GM21381 (cell line): ENCODE measurements around the gene LNX1.

ENCODE experiments used
- ATAC-seq: cut with Tn5 transposase; IDR thresholded peaks from one replicate; pipeline ENCODE4 v1.9.1; 2021; ENCODE audit warnings: mild to moderate bottlenecking, moderate library complexity; ENCODE audit not compliant: unreplicated experiment

LNX1 gene

DNA sequence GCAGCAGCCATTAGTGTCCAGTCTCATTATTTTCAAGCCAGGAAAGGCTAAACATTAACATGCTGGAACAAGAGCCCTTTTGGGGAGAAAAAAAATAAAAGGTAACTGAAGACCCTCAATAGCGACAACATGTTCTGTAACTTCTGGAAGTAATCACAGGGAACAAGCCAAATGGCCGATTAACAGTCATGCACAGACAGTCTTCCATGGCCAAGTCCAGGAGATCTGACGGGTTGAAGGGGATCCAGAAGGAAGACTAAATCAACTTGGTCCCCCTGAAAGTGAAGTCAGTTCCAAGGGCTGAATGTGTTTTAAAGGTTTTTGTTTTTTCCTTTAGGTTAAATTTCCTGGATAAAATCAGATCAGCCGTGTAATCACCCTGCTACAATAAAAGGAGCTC lies 52.5 kb downstream of the LNX1 start:
- no peak for ATAC-seq

DNA sequence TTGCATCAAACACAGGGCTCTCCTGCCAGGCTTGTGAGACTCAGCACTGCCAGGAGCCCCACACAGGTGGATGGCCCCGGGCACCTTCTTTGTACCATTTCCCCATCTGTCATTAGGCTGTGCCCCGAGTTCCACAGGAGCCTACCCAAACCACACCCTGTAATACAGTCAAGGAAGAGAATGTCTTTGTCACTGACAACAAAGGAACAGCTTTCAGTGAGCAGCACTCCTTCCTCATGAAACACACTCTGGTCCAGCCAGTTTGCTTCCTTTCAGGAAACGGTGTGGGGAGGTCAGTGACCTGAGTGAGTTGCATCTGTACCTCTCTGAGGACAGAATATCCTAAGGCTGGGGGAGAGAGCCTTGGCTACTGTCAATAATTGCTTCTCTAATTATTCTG lies 53.7 kb downstream of the LNX1 start:
- ATAC-seq = no peak

GRCh38 chr4:53536328-53536727 lies 55.0 kb downstream of the LNX1 start:
- ATAC-seq = no peak

- no peak for ATAC-seq
Observed at GRCh38 chr4:53535567-53535966, 55.7 kb downstream of the LNX1 start.

- ATAC-seq = no peak
Observed at GRCh38 chr4:53534684-53535083, 56.6 kb downstream of the LNX1 start.

GRCh38 chr4:53532521-53532920 lies 58.8 kb downstream of the LNX1 start:
- no peak for ATAC-seq

DNA sequence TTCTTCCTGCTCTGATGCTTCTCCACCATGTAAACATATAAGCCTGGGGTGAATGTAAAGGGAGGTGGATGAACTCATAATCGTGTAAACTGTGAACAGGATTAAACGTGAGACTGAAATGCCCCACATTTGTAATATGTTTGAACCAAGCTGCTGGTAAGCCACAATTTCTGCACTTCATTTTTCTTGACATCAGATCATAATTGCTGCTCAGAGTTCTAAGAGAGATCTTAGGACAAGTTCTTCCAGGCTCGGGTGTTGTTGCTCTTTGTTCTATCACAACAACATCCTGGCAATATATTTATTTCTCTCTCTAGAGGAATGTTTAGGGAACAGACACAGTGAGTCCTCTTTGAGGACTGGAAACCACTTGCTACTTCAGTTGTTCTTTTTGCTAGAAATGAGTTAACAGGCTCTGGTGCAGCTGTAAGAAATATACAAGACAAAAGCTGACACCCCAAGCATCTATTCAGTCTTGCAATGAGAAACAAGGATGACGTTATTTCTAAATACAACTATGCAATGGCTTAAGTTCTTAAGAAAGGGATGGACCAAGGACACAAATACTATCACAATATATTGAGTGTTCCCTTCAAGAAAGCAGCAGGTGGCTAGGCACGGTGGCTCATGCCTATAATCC lies 59.6 kb downstream of the LNX1 start:
- no peak for ATAC-seq

DNA sequence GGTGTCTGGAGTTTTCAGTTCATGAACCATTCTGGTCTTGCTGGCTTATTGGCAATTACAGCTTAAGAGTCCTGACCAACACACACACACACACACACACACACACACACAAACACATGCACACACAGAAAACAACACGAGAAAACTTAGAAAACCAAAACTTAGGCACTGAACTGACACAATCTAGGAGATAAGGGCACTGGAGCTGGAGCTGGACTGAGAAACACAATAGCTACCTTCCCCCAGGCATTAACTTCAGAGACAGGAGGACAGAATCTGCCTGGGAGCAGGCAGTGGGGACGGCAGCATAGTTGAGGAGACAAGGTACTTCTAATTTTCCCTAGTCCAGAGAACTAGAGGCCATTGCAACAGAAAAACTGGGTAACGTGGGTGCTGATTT lies 62.3 kb downstream of the LNX1 start:
- no peak for ATAC-seq

DNA sequence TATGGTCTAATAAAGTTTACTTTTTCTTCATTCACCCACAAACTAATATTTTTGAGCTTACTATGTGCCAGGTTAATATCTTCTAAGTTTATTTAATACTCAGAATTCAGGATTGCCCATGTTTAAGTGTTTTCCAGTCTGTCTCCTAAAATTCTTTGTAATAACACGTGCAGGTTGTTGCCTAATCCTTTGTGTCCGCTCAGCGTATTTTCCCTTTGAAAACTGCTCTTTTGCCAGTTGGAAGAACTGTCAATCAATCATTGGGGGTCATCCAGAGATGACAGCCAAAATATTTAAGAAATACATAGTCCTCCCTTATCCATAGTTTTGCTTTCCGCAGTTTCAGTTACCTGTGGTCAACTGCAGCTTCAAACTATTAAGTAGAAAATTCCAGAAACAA lies 63.4 kb downstream of the LNX1 start:
- ATAC-seq = no peak

GRCh38 chr4:53527326-53527725 lies 64.0 kb downstream of the LNX1 start:
- ATAC-seq = no peak

- ATAC-seq = no peak
Observed at GRCh38 chr4:53522334-53522733, 69.0 kb downstream of the LNX1 start.

DNA sequence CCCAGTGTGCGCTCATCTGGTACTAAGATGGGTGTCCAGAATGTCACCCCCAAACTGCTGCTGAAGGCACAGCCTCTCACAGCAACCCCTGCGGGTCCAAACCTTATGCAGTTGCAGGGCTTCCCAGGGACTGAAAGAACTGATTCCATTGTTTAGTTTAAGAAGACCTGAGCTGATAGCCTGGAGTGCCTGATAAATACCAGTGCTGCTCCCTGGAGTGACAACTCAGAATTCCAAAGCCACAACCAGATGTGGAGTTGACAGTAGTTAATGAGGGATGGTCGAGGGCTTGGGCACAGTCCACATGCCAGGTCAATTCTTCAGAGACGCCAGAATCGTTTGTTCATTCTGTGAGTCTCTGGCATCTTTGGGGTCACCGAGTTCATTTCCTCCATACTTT lies 71.2 kb downstream of the LNX1 start:
- ATAC-seq = no peak

GRCh38 chr4:53518807-53519206 lies 72.5 kb downstream of the LNX1 start:
- no peak for ATAC-seq

GRCh38 chr4:53515076-53515475 lies 76.2 kb downstream of the LNX1 start:
- ATAC-seq = no peak

DNA sequence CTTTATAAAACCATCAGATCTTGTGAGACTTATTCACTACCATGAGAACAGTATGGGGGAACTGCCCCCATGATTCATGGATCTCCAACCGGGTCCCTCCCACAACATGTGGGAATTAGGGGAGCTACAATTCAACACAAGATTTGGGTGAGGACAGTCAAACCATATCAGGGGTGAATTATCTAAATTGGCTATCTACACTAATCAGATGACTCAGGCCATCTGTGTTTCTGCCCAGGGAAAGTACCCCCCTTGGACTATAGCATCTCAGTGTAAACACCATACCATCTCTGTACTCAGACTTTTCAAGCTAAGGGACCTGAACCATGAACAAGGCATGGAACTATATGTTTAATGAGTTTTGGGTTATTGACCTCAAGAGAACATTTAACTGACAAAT lies 76.8 kb downstream of the LNX1 start:
- no peak for ATAC-seq

DNA sequence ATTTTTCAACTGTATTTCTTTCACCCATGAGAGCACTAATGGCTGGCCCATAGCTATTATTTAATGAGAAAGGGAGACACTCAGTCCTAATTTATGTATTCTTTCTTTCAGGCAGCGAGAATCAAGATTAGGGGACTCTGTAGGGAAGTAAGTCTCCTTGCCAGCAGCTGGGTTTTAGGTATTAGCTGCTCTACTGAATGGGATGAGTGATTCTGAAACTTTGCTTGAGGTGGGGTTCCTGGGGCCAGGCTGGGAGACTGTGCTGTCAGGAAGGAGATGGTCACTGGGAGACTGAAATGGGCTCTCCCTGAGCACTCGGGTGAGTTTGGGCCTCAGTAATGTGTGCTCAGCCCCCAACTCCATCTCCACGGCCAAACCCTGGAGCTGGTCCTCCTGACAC lies 78.7 kb downstream of the LNX1 start:
- ATAC-seq = no peak

GRCh38 chr4:53511014-53511413 lies 80.3 kb downstream of the LNX1 start:
- no peak for ATAC-seq

- ATAC-seq = no peak
Observed at GRCh38 chr4:53510321-53510720, 81.0 kb downstream of the LNX1 start.

- no peak for ATAC-seq
Observed at GRCh38 chr4:53508446-53508845, 82.8 kb downstream of the LNX1 start.

DNA sequence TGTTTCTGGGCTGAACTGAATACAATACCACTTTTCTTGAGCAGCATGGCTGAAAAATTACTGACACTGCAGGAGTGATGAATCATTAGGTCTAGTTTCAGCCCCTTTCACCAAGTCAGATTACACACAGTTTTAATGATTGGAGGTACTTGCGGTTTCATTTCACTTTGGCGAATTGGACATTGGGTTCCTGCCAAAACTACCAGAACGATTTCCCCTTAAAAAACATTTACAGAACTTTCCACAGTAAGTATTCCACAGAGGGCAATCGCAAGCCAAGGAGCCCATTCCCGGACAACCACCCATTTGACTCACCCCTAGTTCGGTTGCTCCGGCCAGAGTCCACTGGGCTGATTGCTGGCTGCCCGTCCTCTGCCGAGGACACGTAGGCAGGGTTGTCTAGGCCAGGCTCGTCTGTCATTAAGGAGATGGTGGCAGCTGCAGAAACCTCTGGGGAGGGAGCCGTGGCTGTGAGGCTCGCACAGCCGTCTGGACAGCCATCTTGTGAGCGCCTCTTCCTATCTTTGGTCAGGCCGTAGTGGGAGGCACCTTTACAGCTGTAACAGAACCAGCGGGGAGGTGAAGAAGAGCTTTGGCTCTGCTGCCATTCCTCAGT lies 83.5 kb downstream of the LNX1 start:
- no peak for ATAC-seq

- ATAC-seq = no peak
Observed at GRCh38 chr4:53507058-53507457, 84.2 kb downstream of the LNX1 start.

- no peak for ATAC-seq
Observed at GRCh38 chr4:53505947-53506346, 85.3 kb downstream of the LNX1 start.

DNA sequence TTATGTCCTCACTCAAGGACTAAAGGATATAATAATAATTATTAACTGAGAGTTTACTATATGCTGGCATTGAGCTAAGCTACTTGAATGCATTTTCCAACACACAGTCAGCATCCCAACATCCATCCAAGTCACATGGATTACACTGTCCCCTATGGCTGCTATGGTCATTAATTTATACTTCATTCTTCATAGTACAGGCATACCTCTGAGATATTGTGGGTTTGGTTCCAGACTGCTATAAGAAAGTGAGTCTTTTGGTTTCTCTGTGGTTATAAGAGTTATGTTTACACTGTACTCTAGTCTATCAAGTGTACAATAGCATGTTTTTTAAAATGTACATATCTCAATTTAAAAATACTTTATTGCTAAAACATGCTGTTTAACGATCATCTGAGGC lies 89.2 kb downstream of the LNX1 start:
- no peak for ATAC-seq
